Measurements from ENCODE around the gene EFS.
"Not testable (repeated sequence)": the region's sequence is repeated elsewhere in the genome, so short reads cannot be mapped to it uniquely, and the experiment has no call there.

Gene EFS, protein sequence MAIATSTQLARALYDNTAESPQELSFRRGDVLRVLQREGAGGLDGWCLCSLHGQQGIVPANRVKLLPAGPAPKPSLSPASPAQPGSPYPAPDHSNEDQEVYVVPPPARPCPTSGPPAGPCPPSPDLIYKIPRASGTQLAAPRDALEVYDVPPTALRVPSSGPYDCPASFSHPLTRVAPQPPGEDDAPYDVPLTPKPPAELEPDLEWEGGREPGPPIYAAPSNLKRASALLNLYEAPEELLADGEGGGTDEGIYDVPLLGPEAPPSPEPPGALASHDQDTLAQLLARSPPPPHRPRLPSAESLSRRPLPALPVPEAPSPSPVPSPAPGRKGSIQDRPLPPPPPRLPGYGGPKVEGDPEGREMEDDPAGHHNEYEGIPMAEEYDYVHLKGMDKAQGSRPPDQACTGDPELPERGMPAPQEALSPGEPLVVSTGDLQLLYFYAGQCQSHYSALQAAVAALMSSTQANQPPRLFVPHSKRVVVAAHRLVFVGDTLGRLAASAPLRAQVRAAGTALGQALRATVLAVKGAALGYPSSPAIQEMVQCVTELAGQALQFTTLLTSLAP

DNA sequence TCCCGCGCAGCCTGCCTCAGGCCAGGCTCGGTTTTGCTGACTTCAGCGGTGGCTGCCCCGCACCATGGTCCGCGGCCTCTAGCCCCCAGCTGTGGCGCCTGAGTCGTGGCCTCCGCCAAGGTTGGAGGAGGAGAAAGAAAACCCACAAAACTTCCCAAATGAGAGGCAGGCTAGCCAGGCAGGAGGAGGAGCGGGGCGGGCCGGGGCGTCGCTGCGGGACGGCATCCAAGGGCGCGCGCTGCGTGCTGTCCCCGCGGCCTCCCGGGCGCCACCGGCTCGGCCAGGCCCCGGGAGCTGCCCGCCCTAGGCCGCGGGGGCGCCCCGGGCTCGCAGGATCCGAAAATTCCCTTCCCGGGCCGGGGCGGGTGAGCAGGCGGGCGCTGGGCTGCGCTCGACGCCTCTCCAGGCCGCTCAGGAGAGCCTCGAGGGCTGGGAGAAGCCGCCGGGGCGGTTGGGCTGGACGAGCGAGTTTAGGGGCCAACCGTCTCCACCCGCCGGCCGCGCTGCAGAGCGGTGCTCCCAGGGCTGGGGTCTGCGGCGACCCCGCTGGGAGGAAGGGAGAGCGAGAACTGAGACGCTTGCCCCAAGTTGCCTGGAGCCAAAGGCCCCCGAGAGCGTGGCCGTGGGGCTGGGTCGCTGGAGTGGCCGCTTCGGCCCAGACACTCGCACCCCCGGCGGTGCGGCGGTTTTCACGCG is at the start of gene EFS:
EFS (minus strand) TSS at position 137 of the 696 bp plus-strand sequence. CDS start 147 bp downstream, outside the sequence.
- DNase-seq (ENCODE audit: low spot score), result no peak

DNA sequence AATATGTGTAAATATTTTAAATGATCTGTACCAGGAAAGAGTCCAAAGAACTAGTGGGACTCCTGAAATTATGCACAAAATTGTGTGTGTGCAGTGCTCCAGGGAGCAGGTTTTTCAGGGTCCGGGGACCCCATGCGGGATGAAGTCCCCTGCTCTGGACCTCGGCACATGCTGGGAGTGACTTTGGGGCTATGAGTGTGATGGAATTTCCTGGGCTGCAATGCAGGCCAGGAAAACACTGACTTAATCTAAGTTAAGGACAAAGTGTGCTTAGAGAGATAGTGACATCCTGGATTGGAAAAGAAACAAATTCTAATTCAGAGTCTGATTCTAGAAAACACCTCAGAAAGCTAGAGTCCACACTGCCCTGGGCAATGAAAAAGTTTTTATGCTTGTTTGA is 49.3 kb upstream of the EFS start:
- DNase-seq (ENCODE audit: low spot score), result no peak

DNA sequence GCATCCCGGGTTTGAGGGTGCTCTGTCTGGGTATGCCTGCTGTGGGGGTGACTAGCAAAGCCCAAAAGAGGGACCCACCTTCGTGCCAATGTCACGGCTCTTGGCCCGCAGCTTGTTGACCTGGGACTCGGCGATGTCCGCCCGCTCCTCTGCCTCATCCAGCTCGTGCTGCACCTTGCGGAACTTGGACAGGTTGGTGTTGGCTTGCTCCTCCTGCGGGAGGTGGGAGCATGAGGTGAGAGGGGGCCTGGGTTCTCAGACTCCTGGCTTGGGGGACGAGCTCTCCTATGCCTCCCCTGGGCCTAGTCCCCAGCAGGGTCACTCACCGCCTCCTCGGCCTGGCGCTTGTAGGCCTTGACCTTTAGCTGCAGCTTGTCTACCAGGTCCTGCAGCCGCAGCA is 48.7 kb upstream of the EFS start:
- no peak for DNase-seq (ENCODE audit: low spot score)

DNA sequence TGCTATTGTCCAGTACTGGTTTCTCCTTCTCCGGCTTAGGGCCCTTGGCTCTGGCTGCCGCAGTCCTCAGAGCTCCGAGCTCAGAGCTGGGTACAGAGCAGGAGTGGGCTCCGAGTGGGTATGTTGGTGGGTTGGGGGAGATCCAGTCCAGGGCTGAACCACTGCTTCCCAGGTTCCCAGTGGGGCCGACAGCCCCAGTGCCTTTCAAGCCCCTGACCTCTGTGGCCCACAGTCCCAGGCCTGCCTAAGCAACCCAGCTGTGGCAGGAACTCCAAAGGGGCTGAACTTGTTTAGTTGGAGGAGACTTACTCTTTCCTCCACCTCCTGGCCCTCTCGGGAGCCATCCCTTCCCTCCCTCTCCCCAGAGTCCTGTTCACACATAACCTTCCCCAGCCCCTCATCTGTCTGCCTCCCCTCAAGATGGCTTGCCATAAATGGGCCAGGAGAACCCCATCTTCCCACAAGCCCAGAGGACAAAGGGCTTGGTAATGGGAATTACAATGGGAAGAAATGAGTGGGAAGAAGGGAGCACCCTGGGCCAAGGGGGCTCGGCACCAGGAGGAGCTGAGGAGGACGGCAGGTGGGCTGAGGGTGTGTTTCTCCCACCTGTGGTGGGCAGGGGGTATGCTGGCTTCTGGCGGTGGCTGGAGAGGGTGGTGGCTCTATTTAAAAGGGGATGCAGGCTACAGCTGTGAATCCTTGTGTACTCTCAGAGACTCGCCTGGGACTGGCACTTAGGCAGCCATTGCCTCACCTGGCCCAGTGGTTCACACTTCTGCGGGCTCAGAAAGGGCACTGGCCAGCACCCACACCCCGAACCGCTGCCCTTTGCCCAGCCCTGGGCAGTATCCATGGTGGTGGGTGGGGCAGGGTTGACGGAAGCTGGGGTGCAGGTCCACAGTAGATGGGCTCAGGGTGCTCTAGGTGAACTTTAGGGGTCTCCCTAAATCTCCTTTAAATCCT is 46.9 kb upstream of the EFS start:
- no peak for DNase-seq (ENCODE audit: low spot score)

DNA sequence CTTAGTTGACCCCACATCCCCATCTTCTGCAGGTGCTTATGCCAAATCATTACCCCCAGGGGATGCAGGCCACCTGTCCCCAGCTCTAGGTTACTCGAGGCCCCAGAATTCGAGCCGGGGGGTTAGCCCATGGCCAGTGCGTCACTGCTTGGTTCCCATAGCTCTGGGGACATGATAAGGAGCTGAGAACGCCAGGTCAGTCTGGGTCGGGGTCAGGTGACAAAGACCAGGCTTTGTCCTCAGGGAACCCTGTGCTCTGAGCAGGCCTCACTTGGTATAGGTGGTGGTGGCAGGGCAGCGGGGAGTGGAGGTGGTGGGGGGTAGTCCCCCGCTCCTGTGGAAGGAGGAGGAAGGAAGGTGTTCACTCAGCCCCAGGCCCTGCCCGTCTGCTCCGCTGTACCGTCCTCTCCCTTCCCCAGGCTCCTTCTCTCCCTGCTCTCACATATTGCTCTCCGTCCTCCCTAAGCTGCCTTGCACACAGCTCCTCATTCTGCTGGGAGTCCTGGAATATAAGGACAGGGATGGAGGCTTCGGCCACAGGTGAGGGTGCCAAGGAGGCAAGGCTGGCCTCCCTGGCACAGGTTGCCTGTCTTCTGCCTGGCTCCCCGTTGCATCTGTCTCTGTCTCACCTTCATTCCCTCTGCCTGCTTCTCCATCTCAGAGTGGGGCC is 45.1 kb upstream of the EFS start:
- no peak for DNase-seq (ENCODE audit: low spot score)

DNA sequence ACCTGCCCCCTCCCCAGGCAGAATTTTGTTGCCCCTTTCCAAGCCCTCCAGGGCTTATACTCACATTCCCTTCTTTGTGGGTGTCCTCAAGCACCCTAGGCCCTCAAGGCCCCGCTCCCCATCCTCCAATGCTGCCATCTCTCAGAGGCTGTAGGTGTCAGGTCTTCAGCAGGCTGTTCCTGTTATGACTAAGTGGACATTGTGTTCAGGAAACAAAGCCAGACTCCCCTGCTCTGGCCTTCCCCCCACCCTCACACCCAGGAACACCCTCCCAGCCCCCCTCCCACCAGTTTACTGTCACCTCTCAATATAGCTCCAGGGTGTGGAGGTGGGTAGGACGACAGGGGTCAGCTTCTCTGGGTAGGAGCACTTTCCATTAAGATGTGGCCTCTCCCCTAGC is 44.5 kb upstream of the EFS start:
- DNase-seq (ENCODE audit: low spot score), result no peak

DNA sequence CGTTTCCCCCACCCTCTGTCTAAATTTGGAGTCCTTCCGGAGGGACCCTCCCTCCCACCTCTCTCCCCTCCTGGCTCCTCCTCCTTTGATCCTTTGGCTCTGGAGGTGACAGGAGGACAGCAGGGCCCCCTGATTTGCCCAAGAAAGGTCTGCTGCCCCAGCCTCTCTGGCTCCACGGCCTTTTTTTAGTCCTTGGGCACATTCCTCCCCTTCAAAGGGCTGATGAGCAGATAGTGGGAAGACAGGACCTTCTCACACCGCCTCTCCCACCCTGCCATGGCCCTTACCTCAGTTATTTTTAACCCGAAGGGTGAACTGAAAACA is 43.3 kb upstream of the EFS start:
- DNase-seq (ENCODE audit: low spot score), result no peak

DNA sequence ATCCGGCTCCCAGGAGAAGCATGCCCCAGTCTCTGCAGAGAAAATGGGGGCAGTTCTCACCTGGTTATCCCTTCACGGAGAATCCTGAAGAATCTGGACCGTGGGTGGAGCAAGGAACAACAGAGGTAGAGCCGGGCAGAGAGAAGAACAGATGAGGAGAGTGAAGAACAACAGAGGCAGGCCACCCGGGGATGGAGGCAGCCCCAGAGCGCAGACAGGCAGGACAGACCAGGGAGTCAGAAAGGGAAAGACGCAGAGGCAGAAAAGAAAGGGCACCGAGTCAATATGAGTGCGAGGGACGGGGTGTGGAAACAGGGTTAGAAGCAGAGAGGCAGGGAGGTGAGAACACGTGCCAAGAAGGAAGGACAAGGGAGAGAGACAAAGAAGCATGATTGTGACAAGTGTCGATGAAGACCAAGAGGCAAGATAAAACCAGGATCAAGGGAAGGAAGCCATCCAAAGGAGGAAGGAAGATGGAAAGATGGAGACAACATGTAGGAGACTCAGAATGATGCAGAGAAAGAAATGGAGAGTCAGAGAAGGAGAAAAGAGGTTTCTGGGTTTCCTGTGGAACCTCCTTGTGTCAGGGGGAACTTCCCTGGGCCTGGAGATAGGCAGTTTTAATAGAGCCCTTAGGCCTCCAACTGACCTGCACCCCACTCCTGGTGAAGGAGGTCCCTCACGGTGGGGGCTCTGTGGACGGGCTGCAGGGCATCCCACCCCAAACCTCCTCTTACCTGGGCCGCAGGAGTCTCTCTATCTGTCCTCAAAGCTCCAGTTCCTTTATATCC is 42.7 kb upstream of the EFS start, which contains the start of gene MYH6:
MYH6 (minus strand) TSS at position 758 of the 791 bp plus-strand sequence. CDS start 1,050 bp downstream, outside the sequence.
- DNase-seq (ENCODE audit: low spot score), result no peak

DNA sequence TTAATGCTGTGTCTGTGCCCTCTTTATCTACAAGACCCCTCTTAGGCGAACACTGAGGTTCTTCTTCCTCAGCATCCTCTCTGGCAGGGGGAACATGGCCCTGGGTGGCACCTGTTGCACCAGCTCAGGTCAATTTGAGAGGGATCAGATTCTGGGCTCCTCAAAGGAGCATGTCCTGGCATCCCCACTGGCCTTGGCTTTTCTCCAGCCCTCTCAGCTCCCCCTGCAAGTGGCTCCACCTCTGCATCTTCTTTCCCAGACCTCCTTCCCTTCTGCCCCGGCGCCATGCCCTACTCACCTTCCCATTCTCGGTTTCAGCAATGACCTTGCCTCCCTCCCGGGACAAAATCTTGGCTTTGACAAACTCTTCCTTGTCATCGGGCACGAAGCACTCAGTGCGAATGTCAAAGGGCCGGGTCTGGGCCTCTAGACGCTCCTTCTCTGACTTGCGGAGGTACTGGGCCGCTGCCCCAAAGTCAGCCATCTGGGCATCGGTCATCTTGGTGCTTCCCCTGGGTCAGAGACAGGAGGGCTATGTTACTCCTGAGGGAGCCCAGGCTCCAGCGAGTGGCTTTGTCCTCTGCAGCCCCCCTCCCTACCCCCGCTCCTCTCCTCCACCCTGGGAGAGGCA is 41.9 kb upstream of the EFS start:
- no peak for DNase-seq (ENCODE audit: low spot score)

DNA sequence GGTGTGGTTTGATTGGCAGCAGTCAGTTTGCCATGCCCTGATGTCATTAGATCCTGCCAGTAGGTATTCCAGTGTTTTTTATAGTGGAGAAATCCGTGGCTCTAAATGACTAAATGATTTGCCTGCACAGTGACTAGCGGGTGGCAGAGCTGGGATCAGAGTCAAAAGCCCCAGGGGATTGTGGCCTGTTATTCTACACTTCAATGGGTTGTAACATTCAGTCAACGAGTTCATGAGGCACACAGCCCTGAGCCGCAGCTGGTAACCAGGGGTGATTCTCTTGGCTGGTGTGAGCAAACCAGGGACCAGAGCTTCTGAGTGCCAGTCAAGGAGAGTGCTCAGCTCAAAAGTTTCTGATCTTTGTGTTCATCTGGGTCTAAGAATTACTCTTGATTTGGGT is 41.3 kb upstream of the EFS start:
- no peak for DNase-seq (ENCODE audit: low spot score)

DNA sequence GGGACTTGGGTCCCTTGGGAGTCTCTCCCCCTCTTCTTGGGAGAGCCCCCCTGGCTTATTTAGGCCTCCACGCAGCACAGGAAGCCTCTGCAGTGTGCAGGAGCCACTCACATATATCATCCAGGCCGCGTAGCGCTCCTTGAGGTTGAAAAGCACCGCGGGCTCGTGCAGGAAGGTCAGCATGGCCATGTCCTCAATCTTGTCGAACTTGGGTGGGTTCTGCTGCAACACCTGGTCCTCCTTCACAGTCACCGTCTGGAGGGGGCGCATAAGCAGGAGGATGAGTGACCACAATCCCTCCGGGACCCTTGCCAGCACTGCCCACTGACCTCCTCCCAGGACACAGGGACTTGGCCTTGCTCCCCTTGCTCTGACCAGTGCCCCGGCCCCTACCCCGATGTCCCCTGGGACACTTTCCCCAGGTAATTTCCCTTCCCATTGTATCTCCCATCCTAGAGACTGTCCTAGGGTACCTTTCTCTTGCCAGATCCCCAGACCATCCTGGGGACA is 40.6 kb upstream of the EFS start:
- no peak for DNase-seq (ENCODE audit: low spot score)

DNA sequence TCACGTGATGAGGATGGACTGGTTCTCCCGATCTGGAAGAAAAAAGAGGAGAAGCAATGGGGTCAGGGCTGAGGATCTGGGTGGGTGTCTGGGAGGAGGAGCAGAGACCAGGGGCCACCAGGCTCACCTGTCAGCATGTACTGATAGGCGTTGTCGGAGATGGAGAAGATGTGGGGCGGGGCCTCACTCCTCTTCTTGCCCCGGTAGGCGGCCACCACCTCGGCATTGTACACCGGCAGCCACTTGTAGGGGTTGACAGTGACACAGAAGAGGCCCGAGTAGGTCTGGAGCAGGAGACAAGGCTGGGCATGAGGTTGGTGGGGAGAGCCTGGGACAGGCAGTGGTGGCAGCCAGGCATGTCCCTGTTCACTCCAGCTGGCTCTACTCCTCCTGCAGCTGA is 40.1 kb upstream of the EFS start:
- DNase-seq (ENCODE audit: low spot score), result no peak

DNA sequence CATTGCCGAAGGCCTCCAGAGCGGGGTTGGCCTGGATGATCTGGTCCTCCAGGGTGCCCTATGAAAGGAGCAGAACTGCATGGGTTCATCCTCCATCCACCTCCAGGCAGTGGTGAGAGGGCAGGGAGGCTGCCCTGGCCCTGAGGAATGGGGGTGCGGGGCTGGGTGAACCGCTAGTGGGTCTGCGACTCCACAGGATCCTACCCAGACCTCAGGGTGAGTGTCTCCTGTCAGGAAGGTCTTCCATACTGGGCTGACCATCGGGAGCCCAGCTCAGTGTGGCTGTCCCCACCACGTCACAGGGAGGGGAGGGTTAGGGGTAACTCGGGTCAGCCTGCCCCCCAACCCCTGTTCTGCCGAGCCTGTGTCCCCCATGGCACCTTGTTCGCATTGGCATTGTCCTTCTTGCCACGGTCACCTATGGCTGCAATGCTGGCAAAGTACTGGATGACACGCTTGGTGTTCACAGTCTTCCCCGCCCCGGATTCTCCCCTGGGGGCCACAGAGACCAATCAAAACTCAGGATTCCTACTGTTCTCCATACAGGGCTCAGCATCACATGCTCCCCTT is 39.4 kb upstream of the EFS start:
- DNase-seq (ENCODE audit: low spot score), result no peak

DNA sequence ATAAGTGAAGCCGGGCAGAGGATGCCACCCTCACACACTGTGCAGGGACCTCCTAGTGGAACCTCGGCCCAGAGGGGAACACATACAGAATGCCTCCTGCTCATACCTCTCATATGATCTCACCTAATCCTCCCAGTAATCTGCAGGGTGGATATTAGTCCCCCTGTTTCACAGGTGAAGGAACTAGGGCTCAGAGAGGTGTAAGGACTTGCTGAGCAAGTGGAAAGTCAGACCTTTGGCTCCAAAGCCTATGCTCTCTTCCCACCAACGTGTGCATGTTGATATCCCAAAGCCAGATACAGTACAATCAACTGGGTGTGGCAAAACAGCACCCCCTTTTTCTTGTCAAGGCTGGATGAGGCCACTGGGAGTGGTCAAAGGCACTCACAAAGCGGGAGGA is 38.9 kb upstream of the EFS start:
- no peak for DNase-seq (ENCODE audit: low spot score)

DNA sequence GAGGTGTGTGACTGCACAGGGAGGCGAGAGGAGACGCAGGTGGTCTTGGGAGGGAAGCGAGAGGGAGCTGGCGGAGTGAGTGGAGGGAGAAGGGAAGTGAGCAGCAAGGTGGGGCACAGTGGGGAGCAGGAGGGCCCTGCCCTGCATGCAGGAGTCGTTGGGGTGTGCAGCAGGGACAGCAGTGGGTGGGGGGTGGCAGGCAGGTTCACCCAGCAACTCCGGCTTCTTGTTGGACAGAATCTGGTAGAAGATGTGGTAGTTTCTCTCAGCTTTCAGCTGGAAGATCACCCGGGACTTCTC is 38.1 kb upstream of the EFS start:
- no peak for DNase-seq (ENCODE audit: low spot score)

DNA sequence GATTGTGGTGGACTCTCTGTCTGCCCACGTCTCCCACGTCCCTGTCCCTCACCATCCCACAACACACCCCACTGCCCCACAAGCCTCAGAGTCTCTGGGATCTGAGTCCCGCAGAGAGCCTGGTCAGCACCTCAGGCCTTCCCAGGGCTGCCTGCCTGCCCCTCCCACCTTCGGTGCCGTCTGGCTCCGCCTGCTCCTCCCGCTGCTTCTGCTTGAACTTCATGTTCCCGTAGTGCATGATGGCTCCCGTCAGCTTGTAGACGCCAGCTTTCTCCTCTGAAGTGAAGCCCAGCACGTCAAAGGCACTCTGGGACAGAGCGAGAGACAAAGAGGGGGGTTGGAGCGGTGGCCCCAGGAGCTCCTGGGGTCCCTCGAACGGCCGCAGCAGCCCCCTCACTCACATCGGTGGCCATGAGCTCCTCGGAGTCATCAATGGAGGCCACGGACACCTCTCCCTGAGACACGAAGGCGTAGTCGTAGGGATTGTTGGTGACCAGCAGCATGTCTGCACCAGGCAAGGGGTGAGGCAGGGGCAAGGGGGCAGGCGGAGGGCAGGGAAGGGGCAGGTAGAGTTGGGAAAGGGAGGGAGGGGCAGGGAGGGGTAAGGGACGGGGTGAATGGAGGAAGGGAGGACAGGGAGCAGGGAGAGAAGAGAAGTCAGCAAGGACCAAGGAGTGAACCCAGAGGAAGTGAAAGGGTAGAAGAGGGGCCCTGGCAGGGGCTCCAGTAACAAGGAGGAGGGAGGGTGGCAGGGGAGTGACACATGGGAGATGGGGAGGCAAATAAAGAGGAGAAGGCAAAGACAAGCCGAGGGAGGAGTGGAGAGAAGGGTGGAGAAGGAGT is 37.5 kb upstream of the EFS start:
- no peak for DNase-seq (ENCODE audit: low spot score)

DNA sequence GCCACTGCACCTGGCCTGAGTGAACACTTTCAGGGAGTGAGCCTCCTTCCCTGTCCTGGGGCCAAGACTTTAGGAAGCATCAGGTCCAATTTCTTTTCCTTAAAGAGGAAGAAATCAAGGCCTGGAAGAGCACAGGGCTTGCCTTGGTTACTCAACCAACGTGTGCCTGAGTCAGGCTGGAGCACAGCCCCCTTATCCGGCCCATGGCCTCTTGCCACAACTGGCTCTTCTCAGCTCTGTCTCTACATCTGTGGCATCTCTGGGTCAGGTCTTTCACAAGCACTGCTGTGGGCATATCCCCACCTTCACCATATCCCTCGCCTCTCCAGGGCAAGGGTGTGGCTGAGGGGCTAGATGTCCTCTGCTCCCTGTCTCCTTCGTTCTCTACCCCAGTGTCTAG is 36.3 kb upstream of the EFS start:
- DNase-seq (ENCODE audit: low spot score), result no peak

DNA sequence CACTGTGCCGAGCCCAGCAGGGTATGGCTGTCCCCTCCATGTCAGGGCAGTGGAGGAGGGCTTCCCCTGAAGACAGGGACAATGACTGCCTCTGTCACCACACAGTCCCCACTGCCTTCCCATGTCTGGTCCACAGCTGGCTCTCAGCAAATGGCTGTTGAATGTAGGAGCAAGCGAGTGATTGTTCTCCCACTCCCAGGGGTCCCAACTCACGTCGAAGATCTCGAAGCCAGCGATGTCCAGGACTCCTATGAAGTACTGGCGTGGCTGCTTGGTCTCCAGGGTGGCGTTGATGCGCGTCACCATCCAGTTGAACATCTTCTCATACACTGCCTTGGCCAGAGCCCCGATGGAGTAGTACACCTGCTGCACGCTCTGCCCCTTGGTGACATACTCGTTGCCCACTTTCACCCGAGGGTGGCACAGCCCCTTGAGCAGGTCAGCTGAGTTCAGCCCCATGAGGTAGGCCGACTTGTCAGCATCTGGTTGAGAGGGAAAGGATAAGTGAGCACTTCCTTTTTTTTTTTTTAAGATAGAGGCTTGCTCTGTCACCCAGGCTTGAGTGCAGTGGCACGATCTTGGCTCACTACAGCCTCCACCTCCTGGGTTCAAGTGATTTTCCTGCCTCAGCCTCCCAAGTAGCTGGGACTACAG is 35.7 kb upstream of the EFS start:
- not testable (repeated sequence) for DNase-seq (ENCODE audit: low spot score)
